Type B pancreatic cell (in vitro differentiated cells): ENCODE data around the gene FRMPD1. TPM values are rescaled to one million over a fixed set of nuclear protein-coding genes. Genes with fewer than 3 reads are reported as not detected.

Experiments used
- DNase-seq: peaks from one replicate; pipeline ENCODE4 v3.0.0; 2021; ENCODE audit warnings: mixed read lengths; ENCODE audit not compliant: unreplicated experiment; ENCODE audit errors: extremely low spot score
- H3K27ac Mint-ChIP-seq: 2 replicates; pipeline ENCODE4 v1.8.0; 2021; ENCODE audit warnings: mild to moderate bottlenecking, mixed read lengths
- H3K27me3 Mint-ChIP-seq: 2 replicates; pipeline ENCODE4 v1.8.0; 2021; ENCODE audit warnings: mixed read lengths
- H3K36me3 Mint-ChIP-seq: 2 replicates; pipeline ENCODE4 v1.8.0; 2021; ENCODE audit warnings: mixed read lengths
- H3K4me1 Mint-ChIP-seq: one replicate; pipeline ENCODE4 v1.8.0; 2021; ENCODE audit warnings: mixed read lengths; ENCODE audit not compliant: unreplicated experiment
- H3K4me3 Mint-ChIP-seq: 2 replicates; pipeline ENCODE4 v1.8.0; 2021; ENCODE audit warnings: mild to moderate bottlenecking, mixed read lengths
- H3K9me3 Mint-ChIP-seq: 2 replicates; pipeline ENCODE4 v1.8.0; 2021; ENCODE audit warnings: mixed read lengths
- CTCF ChIP-seq: fragments of 200-600 bp; sonication (generic); conservative IDR thresholded peaks from 2 replicates; pipeline ENCODE4 v1.5.0; 2021; ENCODE audit warnings: antibody characterized with exemption, mild to moderate bottlenecking
- total RNA-seq: library from RNA; stranded (reverse); gene quantifications from 2 replicates; pipeline ENCODE4 v1.2.1, GENCODE V29; 2021; ENCODE audit warnings: low replicate concordance

FRMPD1 gene
- total RNA-seq, 1 donor from 2014 or later = 0.82 TPM

GRCh38 chr9:37653385-37653784 lies 2.6 kb downstream of the FRMPD1 start:
- no peak for DNase-seq
- peaks cover 4% of the 10 kb centered on the region for H3K4me1 Mint-ChIP-seq
- peaks cover 89% of the 10 kb centered on the region for H3K27me3 Mint-ChIP-seq
- TF ChIP-seq CTCF = no peak
- no peaks in the 10 kb centered on the region for H3K36me3 Mint-ChIP-seq
- H3K27ac Mint-ChIP-seq = no peak overlapping the region
- no peak overlapping the region for H3K4me3 Mint-ChIP-seq
- H3K9me3 Mint-ChIP-seq = no peaks in the 10 kb centered on the region

GRCh38 chr9:37656936-37657335 lies 6.2 kb downstream of the FRMPD1 start:
- Mint-ChIP-seq H3K27me3 (peaks cover 75% of the 10 kb centered on the region), H3K27ac (no peak overlapping the region), H3K36me3 (no peaks in the 10 kb centered on the region), H3K9me3 (no peaks in the 10 kb centered on the region), H3K4me1 (no peaks in the 10 kb centered on the region), H3K4me3 (no peak overlapping the region)
- no peak for DNase-seq
- TF ChIP-seq CTCF = no peak

- Mint-ChIP-seq H3K4me3 (no peak overlapping the region), H3K4me1 (no peaks in the 10 kb centered on the region), H3K36me3 (no peaks in the 10 kb centered on the region), H3K9me3 (no peaks in the 10 kb centered on the region), H3K27ac (no peak overlapping the region), H3K27me3 (peaks cover 75% of the 10 kb centered on the region)
- no peak for DNase-seq
- TF ChIP-seq CTCF = no peak
Observed at GRCh38 chr9:37660691-37661090, 9.9 kb downstream of the FRMPD1 start.

- Mint-ChIP-seq H3K4me3 (no peak overlapping the region), H3K4me1 (no peaks in the 10 kb centered on the region), H3K27me3 (peaks cover 71% of the 10 kb centered on the region), H3K9me3 (no peaks in the 10 kb centered on the region), H3K27ac (no peak overlapping the region), H3K36me3 (no peaks in the 10 kb centered on the region)
- TF ChIP-seq CTCF = no peak
- no peak for DNase-seq
Observed at GRCh38 chr9:37663926-37664325, 13.2 kb downstream of the FRMPD1 start.

- H3K9me3 Mint-ChIP-seq = no peaks in the 10 kb centered on the region
- no peak overlapping the region for H3K4me3 Mint-ChIP-seq
- peaks cover 86% of the 10 kb centered on the region for H3K27me3 Mint-ChIP-seq
- H3K4me1 Mint-ChIP-seq = no peaks in the 10 kb centered on the region
- H3K27ac Mint-ChIP-seq = no peak overlapping the region
- no peaks in the 10 kb centered on the region for H3K36me3 Mint-ChIP-seq
- no peak for DNase-seq
- no peak for TF ChIP-seq CTCF
Observed at GRCh38 chr9:37667706-37668105, 17.0 kb downstream of the FRMPD1 start.

- Mint-ChIP-seq H3K27ac (no peak overlapping the region), H3K27me3 (peaks cover 84% of the 10 kb centered on the region), H3K36me3 (no peaks in the 10 kb centered on the region), H3K4me3 (no peak overlapping the region), H3K4me1 (no peaks in the 10 kb centered on the region), H3K9me3 (no peaks in the 10 kb centered on the region)
- TF ChIP-seq CTCF = peak; percentile 42
- no peak for DNase-seq
Observed at GRCh38 chr9:37668116-37668601, 17.4 kb downstream of the FRMPD1 start.
